Skeletal muscle satellite cell (primary cell): Measurements from ENCODE around the gene SKIC3. TPM values are rescaled to one million over a fixed set of nuclear protein-coding genes. Genes with fewer than 3 reads are reported as not detected.

ENCODE experiments used
- H3K27me3 ChIP-seq: 2 replicates; pipeline ENCODE4 v1.7.0; 2013; ENCODE audit warnings: low read length; ENCODE audit not compliant: control insufficient read depth, insufficient read depth
- H3K36me3 ChIP-seq: 2 replicates; pipeline ENCODE4 v1.7.0; 2013; ENCODE audit warnings: mild to moderate bottlenecking, control low read depth, low read length; ENCODE audit not compliant: insufficient read depth
- H3K4me1 ChIP-seq: 2 replicates; pipeline ENCODE4 v1.7.0; 2013; ENCODE audit warnings: low read length; ENCODE audit not compliant: control insufficient read depth, insufficient read depth
- H3K4me2 ChIP-seq: 2 replicates; pipeline ENCODE4 v1.7.0; 2013; ENCODE audit warnings: mild to moderate bottlenecking, low read length
- H3K4me3 ChIP-seq: 2 replicates; pipeline ENCODE4 v1.7.0; 2013; ENCODE audit warnings: low read length
- H3K9ac ChIP-seq: 2 replicates; pipeline ENCODE4 v1.7.0; 2013; ENCODE audit warnings: mild to moderate bottlenecking, low read depth, low read length, moderate library complexity
- H3K9me3 ChIP-seq: replicated peaks from 2 replicates; pipeline ENCODE4 v1.7.0; 2013; ENCODE audit warnings: mild to moderate bottlenecking, control low read depth, low read length
- total RNA-seq: library from RNA; depleted of rRNA; stranded (reverse); fragments of >200 nt; gene quantifications from 2 replicates; pipeline ENCODE4 v1.2.3, GENCODE V29; 2012; rRNA removed

Gene SKIC3
- 104 and 118 TPM in 2 replicates for total RNA-seq

DNA sequence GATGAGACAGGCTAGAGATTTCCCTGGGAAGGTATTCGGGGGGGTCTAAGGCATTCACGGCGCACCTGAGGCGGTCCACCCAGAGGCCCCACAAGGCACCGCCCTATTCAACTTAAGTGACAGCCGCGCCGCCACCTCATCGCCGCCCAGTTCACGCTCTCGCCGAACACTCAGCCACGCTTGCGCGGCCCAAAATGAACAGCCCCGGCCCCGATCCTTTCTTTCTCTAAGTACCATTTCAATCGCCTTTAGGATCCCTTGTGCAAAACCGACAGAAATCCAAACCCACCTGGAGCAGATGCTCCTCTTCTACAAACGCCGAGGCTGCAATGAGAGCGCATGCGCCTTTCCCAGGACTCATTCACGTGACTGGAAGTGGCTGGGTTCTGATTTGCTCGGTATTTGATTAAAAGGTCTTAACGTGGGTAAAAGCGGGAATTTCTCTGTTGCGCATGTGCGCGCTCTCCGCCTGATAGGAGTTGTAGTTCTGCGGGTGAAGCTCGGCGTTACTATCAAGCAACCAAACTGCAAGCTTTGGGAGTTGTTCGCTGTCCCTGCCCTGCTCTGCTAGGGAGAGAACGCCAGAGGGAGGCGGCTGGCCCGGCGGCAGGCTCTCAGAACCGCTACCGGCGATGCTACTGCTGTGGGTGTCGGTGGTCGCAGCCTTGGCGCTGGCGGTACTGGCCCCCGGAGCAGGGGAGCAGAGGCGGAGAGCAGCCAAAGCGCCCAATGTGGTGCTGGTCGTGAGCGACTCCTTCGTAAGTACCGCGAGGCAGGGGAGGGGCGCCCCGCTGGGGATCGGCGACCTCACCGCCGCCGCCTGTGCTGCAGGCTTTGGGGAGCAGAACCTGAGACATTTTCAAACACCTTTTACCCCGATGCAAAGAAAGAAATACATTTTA lies at the start of gene SKIC3, which contains the start of gene ARSK:
Gene SKIC3, minus strand, starts transcription at position 331 of the 902 bp plus-strand sequence. CDS start 7,827 bp downstream, outside the sequence.
Gene ARSK, plus strand, starts transcription at position 455 of the 902 bp plus-strand sequence. Its CDS starts 178 bp downstream, at position 633.
- peak within 1 kb of the TSS; percentile 87 for H3K4me3 ChIP-seq
- H3K4me1 ChIP-seq = peaks cover 10% of the 10 kb centered on the region
- H3K4me2 ChIP-seq = peak within 1 kb of the TSS; percentile 90
- no peaks in the 10 kb centered on the region for H3K27me3 ChIP-seq
- H3K9ac ChIP-seq = peak within 1 kb of the TSS; percentile 84
- no peaks in the 10 kb centered on the region for H3K9me3 ChIP-seq
- H3K36me3 ChIP-seq = peaks cover 13% of the 10 kb centered on the region

DNA sequence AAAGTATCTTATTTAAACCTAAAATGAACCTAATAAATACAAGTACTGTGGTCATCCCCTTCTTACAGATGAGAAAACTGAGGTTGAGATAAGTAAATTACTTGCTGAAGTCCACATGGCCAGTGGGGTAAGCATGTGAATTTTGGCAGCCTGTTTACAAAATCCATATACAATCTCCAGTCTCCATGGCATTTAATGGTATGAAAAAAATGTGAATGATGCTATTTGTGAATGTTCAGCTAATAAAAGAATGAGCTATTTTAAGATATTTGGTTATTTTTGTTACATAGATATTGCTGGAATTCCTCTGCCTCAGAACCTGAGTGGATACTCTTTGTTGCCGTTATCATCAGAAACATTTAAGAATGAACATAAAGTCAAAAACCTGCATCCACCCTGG lies 45.8 kb upstream of the SKIC3 start:
- Histone ChIP-seq H3K4me1 (no peaks in the 10 kb centered on the region), H3K4me2 (no peak overlapping the region), H3K4me3 (no peak overlapping the region), H3K27me3 (no peaks in the 10 kb centered on the region), H3K36me3 (no peaks in the 10 kb centered on the region), H3K9me3 (no peaks in the 10 kb centered on the region), H3K9ac (no peak overlapping the region)

DNA sequence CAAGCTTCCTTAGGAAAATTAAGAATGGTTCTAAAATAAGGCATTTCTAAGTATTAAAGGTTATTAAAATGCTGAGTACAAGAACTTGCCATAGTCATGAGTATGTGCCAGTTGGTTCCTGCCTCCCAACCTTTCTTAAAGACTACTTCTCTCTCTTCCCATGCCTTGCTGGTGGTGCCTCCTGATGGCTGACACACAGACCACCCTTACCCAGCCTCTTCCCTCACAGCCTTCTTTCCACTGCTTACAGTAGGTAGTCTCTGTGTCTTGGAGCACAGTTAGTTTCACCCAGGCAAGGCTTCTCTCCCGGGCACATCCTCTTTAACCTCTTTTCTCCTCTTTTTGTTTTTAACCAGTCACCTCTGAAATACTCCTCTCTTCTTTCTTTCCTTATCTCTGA lies 44.5 kb upstream of the SKIC3 start:
- Histone ChIP-seq H3K4me3 (no peak overlapping the region), H3K4me2 (no peak overlapping the region), H3K27me3 (no peaks in the 10 kb centered on the region), H3K36me3 (no peaks in the 10 kb centered on the region), H3K9me3 (no peaks in the 10 kb centered on the region), H3K9ac (no peak overlapping the region), H3K4me1 (no peaks in the 10 kb centered on the region)

- H3K9ac ChIP-seq = no peak overlapping the region
- no peaks in the 10 kb centered on the region for H3K36me3 ChIP-seq
- H3K4me3 ChIP-seq = no peak overlapping the region
- H3K27me3 ChIP-seq = no peaks in the 10 kb centered on the region
- H3K4me1 ChIP-seq = peaks cover 21% of the 10 kb centered on the region
- no peaks in the 10 kb centered on the region for H3K9me3 ChIP-seq
- H3K4me2 ChIP-seq = no peak overlapping the region
Observed at GRCh38 chr5:95595289-95595931, 40.6 kb upstream of the SKIC3 start.

DNA sequence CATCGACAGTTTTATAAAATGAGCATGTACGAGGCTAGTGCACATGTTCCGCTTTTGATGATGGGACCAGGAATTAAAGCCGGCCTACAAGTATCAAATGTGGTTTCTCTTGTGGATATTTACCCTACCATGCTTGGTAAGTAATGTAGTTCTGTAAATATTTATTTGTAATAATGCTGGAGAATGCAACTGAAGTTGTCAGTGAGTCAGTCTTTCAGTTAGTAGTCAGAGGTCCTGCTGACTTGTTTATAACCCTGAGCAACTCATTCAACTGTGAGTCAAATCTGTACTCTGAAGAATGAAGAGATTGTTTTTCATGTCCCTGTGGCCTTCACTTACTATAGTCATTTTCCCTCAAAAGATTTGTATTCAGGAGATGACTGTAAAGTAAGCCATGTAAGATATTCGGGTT lies 36.7 kb upstream of the SKIC3 start:
- Histone ChIP-seq H3K4me2 (peak overlapping the region; percentile 57), H3K4me1 (peaks cover 21% of the 10 kb centered on the region), H3K36me3 (no peaks in the 10 kb centered on the region), H3K4me3 (no peak overlapping the region), H3K9me3 (no peaks in the 10 kb centered on the region), H3K9ac (peak overlapping the region; percentile 21), H3K27me3 (no peaks in the 10 kb centered on the region)

GRCh38 chr5:95590880-95591279 lies 36.1 kb upstream of the SKIC3 start:
- no peaks in the 10 kb centered on the region for H3K36me3 ChIP-seq
- no peak overlapping the region for H3K4me2 ChIP-seq
- peaks cover 21% of the 10 kb centered on the region for H3K4me1 ChIP-seq

GRCh38 chr5:95583992-95584391 lies 29.2 kb upstream of the SKIC3 start:
- Histone ChIP-seq H3K9me3 (no peaks in the 10 kb centered on the region), H3K9ac (no peak overlapping the region)

More at GRCh38 chr5:95590880-95591279, 36.1 kb upstream of the SKIC3 start:
- Histone ChIP-seq H3K27me3 (no peaks in the 10 kb centered on the region), H3K9me3 (no peaks in the 10 kb centered on the region), H3K4me3 (no peak overlapping the region), H3K9ac (peak overlapping the region; percentile 21)

GRCh38 chr5:95581576-95581975 lies 26.8 kb upstream of the SKIC3 start:
- no peak overlapping the region for H3K4me3 ChIP-seq
- H3K4me2 ChIP-seq = no peak overlapping the region
- no peak overlapping the region for H3K9ac ChIP-seq
- no peaks in the 10 kb centered on the region for H3K9me3 ChIP-seq
- H3K27me3 ChIP-seq = no peaks in the 10 kb centered on the region
- H3K36me3 ChIP-seq = peaks cover 10% of the 10 kb centered on the region
- no peaks in the 10 kb centered on the region for H3K4me1 ChIP-seq

More at GRCh38 chr5:95583992-95584391, 29.2 kb upstream of the SKIC3 start:
- Histone ChIP-seq H3K4me3 (no peak overlapping the region), H3K4me1 (no peaks in the 10 kb centered on the region), H3K36me3 (peaks cover 10% of the 10 kb centered on the region), H3K27me3 (no peaks in the 10 kb centered on the region), H3K4me2 (no peak overlapping the region)

- Histone ChIP-seq H3K27me3 (no peaks in the 10 kb centered on the region), H3K9ac (no peak overlapping the region), H3K4me2 (no peak overlapping the region), H3K9me3 (no peaks in the 10 kb centered on the region), H3K4me3 (no peak overlapping the region), H3K4me1 (no peaks in the 10 kb centered on the region), H3K36me3 (peaks cover 7% of the 10 kb centered on the region)
Observed at GRCh38 chr5:95572016-95572415, 17.2 kb upstream of the SKIC3 start.

DNA sequence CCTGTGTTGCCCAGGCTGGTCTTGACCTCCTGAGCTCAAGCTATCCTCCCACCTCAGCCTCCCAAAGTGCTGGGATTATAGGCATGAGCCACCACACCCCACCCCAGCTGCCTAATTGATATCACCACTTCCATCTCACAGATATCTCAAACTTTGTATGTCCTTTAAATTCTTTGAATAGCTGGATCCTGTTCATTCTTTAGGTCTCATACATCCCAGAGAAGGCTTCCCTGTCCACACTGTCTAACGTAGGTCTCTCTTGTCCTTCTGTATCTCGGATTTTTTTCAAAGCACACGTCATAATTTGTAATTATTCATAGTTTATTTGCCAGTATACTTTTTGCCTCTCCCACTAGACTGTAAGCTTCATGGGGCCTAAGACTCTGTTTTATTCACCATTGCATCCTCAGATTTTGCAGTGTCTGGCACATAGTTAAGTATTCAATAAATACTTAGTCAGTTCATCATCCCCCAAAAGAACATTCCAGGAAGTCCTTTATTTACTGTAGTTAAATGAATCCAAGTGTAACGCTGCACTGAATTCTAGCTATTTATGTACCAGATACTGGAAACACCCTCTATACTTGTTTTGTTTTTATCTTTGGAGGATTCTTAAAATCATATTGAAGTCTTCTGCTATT lies 10.6 kb upstream of the SKIC3 start:
- H3K4me2 ChIP-seq = peak overlapping the region; percentile 1
- H3K9me3 ChIP-seq = no peaks in the 10 kb centered on the region
- H3K4me3 ChIP-seq = no peak overlapping the region
- H3K4me1 ChIP-seq = peaks cover 10% of the 10 kb centered on the region
- H3K27me3 ChIP-seq = no peaks in the 10 kb centered on the region
- H3K36me3 ChIP-seq = peaks cover 15% of the 10 kb centered on the region
- no peak overlapping the region for H3K9ac ChIP-seq

DNA sequence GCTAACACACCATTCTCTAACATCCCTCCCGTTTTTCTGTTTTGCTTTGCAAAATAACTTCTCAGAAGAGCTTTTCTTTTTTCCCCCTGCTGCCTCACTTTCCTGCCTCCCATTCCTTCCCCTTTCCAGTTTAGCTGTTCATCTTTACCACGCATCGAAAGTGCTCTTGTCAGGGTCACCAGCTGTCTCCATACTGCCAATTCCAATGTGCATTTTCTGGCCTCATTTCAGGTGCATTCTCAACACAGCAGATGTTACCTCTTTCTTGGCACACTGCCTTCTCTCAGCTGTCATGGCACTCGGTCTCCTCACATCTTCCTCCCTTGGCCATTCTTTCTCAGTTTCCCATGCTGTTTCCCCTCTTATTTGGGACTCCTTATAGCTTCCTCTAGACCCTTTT lies 9.7 kb upstream of the SKIC3 start:
- no peak overlapping the region for H3K4me3 ChIP-seq
- peaks cover 10% of the 10 kb centered on the region for H3K4me1 ChIP-seq
- H3K4me2 ChIP-seq = no peak overlapping the region
- no peaks in the 10 kb centered on the region for H3K9me3 ChIP-seq
- no peak overlapping the region for H3K9ac ChIP-seq
- H3K27me3 ChIP-seq = no peaks in the 10 kb centered on the region
- H3K36me3 ChIP-seq = peaks cover 15% of the 10 kb centered on the region
